Esophagus muscularis mucosa (tissue), 4 donors: ENCODE results near the gene ENAM. TPM values are rescaled to one million over a fixed set of nuclear protein-coding genes. Genes with fewer than 3 reads are reported as not detected.
A peak's percentile ranks its signal among the peaks of the same experiment; 100 is the strongest.
"Not testable (repeated sequence)": the region's sequence is repeated elsewhere in the genome, so short reads cannot be mapped to it uniquely, and the experiment has no call there.

Experiments used
- DNase-seq: peaks from one replicate; pipeline ENCODE4 v3.0.0-alpha.2; 2017; ENCODE audit errors: extremely low spot score
- H3K27ac ChIP-seq, 4 donors: fragments of 200-600 bp; sonication (generic); replicated peaks in 1 of 4; 1 replicate in 3 of 4; 2 replicates in 1 of 4; pipeline ENCODE4 v1.5.1; 2016 to 2019; ENCODE audit warnings: mild to moderate bottlenecking in 1 of 4
- H3K27me3 ChIP-seq, 4 donors: fragments of 200-600 bp; sonication (generic); one replicate each; pipeline versions ENCODE4 v1.5.1 to v1.6.0; 2016 to 2019
- H3K36me3 ChIP-seq, 4 donors: fragments of 200-600 bp; sonication (generic); one replicate each; pipeline ENCODE4 v1.5.1; 2016 to 2019
- H3K4me1 ChIP-seq, 4 donors: fragments of 200-600 bp; sonication (generic); one replicate each; pipeline ENCODE4 v1.5.1; 2016 to 2019
- H3K4me3 ChIP-seq, 4 donors: fragments of 200-600 bp; sonication (generic); 1 replicate in 2 of 4; 2 replicates in 2 of 4; pipeline ENCODE4 v1.5.1; 2016 to 2019; ENCODE audit warnings: mild to moderate bottlenecking in 4 of 4, moderate library complexity in 1 of 4
- H3K9me3 ChIP-seq, 4 donors: fragments of 200-600 bp; sonication (generic); 1 replicate in 3 of 4; 2 replicates in 1 of 4; pipeline ENCODE4 v1.5.1; 2016 to 2019
- EP300 ChIP-seq: sonication (generic); formaldehyde crosslinking; IDR thresholded peaks from one replicate; pipeline ENCODE4 v1.6.1; 2017; ENCODE audit warnings: antibody characterized with exemption
- POLR2A ChIP-seq: fragments of 450-650 bp; IDR thresholded peaks from one replicate; pipeline ENCODE4 v1.6.1; 2017; ENCODE audit warnings: antibody characterized with exemption, moderate library complexity, mild to moderate bottlenecking, low read depth
- POLR2AphosphoS5 ChIP-seq, 2 donors: sonication (generic); formaldehyde crosslinking; IDR thresholded peaks; one replicate each; pipeline ENCODE4 v1.6.1; 2017; ENCODE audit warnings: antibody characterized with exemption in 2 of 2
- WGBS: methylation state at CpG from one replicate; pipeline ENCODE4 v1.1.5; 2018; 5-methylcytosine and 5-hydroxymethylcytosine counted together
- intact Hi-C: fragments of 100-400 bp; cut with DNase I; formaldehyde crosslinking; loops from one replicate; pipeline ENCODE4 v1.15.1; 2023
- total RNA-seq, 4 donors: library from RNA; depleted of rRNA; stranded (reverse); fragments of >200 nt; gene quantifications; one replicate each; pipeline versions ENCODE4 v1.1.0 to v1.2.1, GENCODE V29; 2016
- TF ChIP-seq, protein P1 (sequence below), 3 experiments: fragments of 200-600 bp in 2 of 3; fragments of 450-650 bp in 1 of 3; sonication (generic) in 2 of 3; IDR thresholded peaks; one replicate each; pipeline ENCODE4 v1.5.1; 2017 to 2019; ENCODE audit warnings: antibody characterized with exemption in 3 of 3, mild to moderate bottlenecking in 2 of 3, moderate library complexity in 1 of 3

The ENAM gene
- total RNA-seq, 4 donors from 2014 or later = not detected

DNA sequence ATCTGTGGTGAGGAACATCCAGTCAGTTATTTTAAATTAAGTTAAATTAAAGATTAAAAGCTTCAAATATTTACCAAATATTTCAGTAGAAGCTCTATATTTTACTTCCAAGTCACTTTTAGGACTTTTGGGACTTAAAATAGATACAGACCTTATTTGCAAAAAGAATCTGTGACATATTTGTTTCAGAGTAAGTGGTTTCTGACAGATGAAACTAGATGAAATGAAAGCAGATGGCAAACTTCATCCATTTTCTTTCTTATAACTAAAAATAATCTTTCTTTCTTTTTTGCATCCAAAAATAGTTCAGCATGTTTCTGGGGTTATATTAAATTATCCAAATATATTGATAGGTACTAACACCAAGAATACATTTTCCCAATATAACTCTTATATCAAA is 53.2 kb downstream of the ENAM start:
- Histone ChIP-seq H3K4me1 (no peaks in the 10 kb centered on the region), H3K36me3 (no peaks in the 10 kb centered on the region), H3K9me3 (no peaks in the 10 kb centered on the region), H3K27ac (no peak overlapping the region), H3K27me3 (no peaks in the 10 kb centered on the region), H3K4me3 (no peak overlapping the region)
- TF ChIP-seq POLR2A (no peak), EP300 (no peak), POLR2AphosphoS5 (IDR thresholded peaks at IDR 0.05) (no peak)
- TF ChIP-seq, protein P1, sequence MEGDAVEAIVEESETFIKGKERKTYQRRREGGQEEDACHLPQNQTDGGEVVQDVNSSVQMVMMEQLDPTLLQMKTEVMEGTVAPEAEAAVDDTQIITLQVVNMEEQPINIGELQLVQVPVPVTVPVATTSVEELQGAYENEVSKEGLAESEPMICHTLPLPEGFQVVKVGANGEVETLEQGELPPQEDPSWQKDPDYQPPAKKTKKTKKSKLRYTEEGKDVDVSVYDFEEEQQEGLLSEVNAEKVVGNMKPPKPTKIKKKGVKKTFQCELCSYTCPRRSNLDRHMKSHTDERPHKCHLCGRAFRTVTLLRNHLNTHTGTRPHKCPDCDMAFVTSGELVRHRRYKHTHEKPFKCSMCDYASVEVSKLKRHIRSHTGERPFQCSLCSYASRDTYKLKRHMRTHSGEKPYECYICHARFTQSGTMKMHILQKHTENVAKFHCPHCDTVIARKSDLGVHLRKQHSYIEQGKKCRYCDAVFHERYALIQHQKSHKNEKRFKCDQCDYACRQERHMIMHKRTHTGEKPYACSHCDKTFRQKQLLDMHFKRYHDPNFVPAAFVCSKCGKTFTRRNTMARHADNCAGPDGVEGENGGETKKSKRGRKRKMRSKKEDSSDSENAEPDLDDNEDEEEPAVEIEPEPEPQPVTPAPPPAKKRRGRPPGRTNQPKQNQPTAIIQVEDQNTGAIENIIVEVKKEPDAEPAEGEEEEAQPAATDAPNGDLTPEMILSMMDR (IDR thresholded peaks at IDR 0.05) = no peak
- no peak for DNase-seq
- intact Hi-C loops = no loop called here

DNA sequence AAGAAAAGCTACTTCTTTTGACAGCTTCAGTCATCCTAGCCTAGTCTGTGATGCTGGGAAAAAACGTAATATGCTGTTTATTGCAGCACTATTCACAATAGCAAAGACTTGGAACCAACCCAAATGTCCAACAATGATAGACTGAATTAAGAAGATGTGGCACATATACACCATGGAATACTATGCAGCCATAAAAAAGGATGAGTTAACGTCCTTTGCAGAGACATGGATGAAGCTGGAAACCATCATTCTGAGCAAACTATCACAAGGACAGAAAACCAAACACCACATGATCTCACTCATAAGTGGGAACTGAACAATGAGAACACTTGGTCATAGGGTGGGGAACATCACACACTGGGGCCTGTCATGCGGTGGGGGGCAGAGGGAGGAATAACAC is 53.6 kb downstream of the ENAM start:
- DNase-seq, H3K27me3 ChIP-seq, H3K9me3 ChIP-seq, H3K4me3 ChIP-seq, H3K4me1 ChIP-seq, H3K36me3 ChIP-seq, intact Hi-C loops, H3K27ac ChIP-seq: not testable (repeated sequence)
- 77% methylated on average over 3 of the region's 3 CpGs for WGBS

DNA sequence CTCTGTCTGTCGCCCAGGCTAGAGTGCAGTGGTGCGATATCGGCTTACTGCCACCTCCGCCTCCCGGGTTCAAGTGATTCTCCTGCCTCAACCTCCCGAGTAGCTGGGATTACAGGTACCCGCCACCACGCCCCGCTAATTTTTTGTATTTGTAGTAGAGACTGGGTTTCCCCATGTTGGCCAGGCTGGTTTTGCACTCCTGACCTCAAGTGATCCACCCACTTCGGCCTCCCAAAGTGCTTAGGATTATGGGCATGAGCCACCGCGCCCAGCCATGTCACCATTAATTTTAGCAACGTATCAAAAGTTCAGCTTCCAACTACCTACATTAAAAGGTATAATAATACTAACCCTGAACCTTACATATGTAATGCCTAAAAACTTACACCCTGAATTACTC is 58.8 kb downstream of the ENAM start:
- TF ChIP-seq POLR2A (no peak), POLR2AphosphoS5 (IDR thresholded peaks at IDR 0.05) (no peak), EP300 (no peak)
- TF ChIP-seq, protein P1 (IDR thresholded peaks at IDR 0.05) = no peak
- no peaks in the 10 kb centered on the region for H3K9me3 ChIP-seq
- intact Hi-C loops = loop anchor here (5.0 kb wide), 1 partner anchor 150 kb away; the partner anchor contains the start of gene GRSF1
- no peak for DNase-seq
- peaks cover 30 to 45% (median 37%) of the 10 kb centered on the region in 4 donors for H3K4me1 ChIP-seq
- no peaks in the 10 kb centered on the region for H3K27me3 ChIP-seq
- peaks cover 0 to 10% (median 4%) of the 10 kb centered on the region in 4 donors for H3K36me3 ChIP-seq
- H3K4me3 ChIP-seq = peak overlapping the region; percentile 79 to 94 (median 90)
- WGBS = 73% methylated on average over 13 of the region's 13 CpGs
- H3K27ac ChIP-seq = peak overlapping the region; percentile 91 to 97 (median 95)

DNA sequence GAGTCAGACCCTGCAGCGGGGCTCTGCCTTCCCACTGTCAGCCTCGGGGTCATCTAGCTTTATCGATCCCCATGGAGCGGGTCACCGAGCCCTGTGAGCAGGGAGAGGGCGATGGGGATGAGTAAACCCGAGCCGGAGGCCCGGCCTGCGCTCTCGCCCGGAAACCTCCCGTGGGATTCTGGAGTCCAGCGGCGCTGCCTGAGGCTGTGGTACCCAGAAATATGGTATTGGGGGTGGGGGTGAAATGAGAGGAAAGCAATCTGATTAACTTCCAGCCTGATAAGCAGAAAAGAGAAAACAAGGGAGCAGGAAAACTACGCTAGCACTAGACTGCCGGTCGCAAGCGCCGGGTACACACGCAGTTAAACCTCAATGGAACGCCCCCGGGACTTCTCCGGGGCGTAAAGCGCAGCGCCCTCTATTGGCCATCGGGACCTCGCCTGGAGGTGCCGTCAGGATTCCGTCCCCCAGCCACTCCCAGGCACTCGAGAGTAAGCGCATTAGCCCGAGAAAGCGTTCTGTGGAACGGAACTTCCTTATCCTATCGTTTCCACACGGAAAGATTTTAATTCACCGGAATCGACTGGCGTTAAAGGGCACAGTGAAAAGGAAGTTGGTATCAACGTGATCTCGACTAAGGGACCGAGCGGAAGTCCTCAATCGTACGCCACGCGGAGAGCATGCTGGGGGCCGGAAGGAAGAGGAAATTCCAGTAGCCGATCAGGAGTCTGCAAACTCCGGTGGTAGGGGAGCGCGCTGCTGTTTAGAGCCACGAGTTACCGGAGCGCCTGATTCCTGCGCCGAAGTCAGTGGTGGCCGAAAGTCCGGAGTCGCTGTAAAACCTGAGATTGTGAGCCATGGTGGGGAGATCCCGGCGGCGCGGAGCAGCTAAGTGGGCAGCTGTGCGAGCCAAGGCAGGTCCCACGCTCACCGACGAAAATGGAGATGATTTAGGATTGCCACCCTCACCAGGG is 59.6 kb downstream of the ENAM start, which contains the start of gene UTP3:
Gene UTP3 (plus strand): TSS at position 712 of the 974 bp plus-strand sequence. CDS start 146 bp downstream, at position 858.
- DNase-seq = peak; percentile 98
- peaks cover 30 to 46% (median 38%) of the 10 kb centered on the region in 4 donors for H3K4me1 ChIP-seq
- 0% methylated on average over 52 of the region's 70 CpGs for WGBS
- no peaks in the 10 kb centered on the region for H3K9me3 ChIP-seq
- H3K4me3 ChIP-seq = peak within 1 kb of the TSS; percentile 79 to 94 (median 90)
- no peaks in the 10 kb centered on the region for H3K27me3 ChIP-seq
- TF ChIP-seq, protein P1 (IDR thresholded peaks at IDR 0.05) = peak; percentile 88 to 95 (median 92)
- no peak for TF ChIP-seq POLR2A
- TF ChIP-seq POLR2AphosphoS5 (IDR thresholded peaks at IDR 0.05) = peak; percentile 87 to 96
- intact Hi-C loops = loop anchor here (2.0 to 5.0 kb wide), 2 partner anchors 19 to 149 kb away; partner anchors contain the start of gene GRSF1
- H3K36me3 ChIP-seq = peaks cover 0 to 14% (median 5%) of the 10 kb centered on the region in 4 donors
- peak within 1 kb of the TSS; percentile 91 to 97 (median 95) for H3K27ac ChIP-seq

DNA sequence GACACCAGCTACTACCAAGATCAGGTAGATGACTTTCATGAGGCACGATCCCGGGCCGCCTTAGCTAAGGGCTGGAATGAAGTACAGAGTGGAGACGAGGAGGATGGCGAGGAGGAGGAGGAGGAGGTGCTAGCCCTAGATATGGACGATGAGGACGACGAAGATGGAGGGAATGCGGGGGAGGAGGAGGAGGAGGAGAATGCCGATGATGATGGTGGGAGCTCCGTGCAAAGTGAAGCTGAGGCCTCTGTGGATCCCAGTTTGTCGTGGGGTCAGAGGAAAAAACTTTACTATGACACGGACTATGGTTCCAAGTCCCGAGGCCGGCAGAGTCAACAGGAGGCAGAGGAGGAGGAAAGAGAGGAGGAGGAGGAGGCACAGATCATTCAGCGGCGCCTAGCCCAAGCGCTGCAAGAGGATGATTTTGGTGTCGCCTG is 60.3 kb downstream of the ENAM start:
- Histone ChIP-seq H3K9me3 (no peaks in the 10 kb centered on the region), H3K4me3 (peak overlapping the region; percentile 79 to 94 (median 90)), H3K27me3 (no peaks in the 10 kb centered on the region), H3K27ac (peak overlapping the region; percentile 91 to 97 (median 95)), H3K4me1 (peaks cover 30 to 46% (median 38%) of the 10 kb centered on the region in 4 donors), H3K36me3 (peaks cover 0 to 14% (median 5%) of the 10 kb centered on the region in 4 donors)
- 1% methylated on average over 19 of the region's 19 CpGs for WGBS
- no peak for DNase-seq
- intact Hi-C loops = loop anchor here (2.0 to 5.0 kb wide), 2 partner anchors 18 to 148 kb away; partner anchors contain the start of gene GRSF1
- no peak for TF ChIP-seq EP300
- no peak for TF ChIP-seq POLR2A
- TF ChIP-seq, protein P1 (IDR thresholded peaks at IDR 0.05) = no peak
- TF ChIP-seq POLR2AphosphoS5 (IDR thresholded peaks at IDR 0.05) = no peak
